GM19395 (cell line): ENCODE results near the gene EXOC7.
A peak's percentile ranks its signal among the peaks of the same experiment; 100 is the strongest.

Source experiments
- ATAC-seq: cut with Tn5 transposase; IDR thresholded peaks from one replicate; pipeline ENCODE4 v1.9.1; 2021; ENCODE audit warnings: mild to moderate bottlenecking, moderate library complexity; ENCODE audit not compliant: unreplicated experiment

EXOC7 gene, protein sequence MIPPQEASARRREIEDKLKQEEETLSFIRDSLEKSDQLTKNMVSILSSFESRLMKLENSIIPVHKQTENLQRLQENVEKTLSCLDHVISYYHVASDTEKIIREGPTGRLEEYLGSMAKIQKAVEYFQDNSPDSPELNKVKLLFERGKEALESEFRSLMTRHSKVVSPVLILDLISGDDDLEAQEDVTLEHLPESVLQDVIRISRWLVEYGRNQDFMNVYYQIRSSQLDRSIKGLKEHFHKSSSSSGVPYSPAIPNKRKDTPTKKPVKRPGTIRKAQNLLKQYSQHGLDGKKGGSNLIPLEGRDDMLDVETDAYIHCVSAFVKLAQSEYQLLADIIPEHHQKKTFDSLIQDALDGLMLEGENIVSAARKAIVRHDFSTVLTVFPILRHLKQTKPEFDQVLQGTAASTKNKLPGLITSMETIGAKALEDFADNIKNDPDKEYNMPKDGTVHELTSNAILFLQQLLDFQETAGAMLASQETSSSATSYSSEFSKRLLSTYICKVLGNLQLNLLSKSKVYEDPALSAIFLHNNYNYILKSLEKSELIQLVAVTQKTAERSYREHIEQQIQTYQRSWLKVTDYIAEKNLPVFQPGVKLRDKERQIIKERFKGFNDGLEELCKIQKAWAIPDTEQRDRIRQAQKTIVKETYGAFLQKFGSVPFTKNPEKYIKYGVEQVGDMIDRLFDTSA

DNA sequence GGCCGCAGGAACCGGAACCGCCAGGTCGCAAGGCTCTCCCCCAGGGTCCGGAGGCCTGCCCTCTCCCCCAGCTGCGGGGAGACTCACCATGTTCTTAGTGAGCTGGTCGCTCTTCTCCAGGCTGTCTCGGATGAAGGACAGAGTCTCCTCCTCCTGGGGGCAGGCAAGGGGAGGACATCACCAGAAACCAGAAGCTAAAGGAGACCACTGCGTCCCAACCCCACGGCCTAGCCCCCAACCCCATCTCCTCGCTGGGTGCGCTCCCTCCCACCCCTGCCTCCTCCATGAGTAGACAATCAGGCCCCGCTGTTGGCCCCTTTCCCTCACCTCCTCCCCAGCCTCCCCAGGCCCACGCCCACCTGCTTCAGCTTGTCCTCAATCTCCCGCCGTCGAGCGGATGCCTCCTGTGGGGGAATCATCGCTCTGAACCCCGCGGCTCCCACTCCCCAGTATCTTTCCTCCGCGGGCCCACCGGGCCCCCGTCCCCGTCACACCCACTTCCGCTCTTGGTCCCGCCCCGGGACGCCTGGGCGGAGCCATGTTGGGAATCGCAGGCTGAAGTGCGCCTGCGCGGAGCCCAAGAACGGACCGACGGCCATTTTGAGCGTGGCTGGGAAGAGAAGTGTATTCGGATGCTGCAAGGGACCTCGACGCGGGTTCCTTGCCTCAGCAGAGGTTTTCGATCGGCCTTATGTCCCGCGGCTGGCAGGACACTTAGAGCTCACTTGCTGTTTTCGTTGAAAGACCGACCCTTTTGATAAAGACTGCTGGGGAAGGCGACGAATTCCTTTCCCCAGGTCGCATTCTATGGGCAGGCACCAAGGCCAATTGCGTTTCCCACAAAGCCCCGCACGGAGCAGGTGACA lies at the start of gene EXOC7:
Gene EXOC7, minus strand, starts transcription at position 514 of the 866 bp plus-strand sequence. Its CDS starts 95 bp downstream, at position 419.
- peak; percentile 80 for ATAC-seq

GRCh38 chr17:76153202-76153601 lies 49.6 kb upstream of the EXOC7 start:
- ATAC-seq, result no peak

DNA sequence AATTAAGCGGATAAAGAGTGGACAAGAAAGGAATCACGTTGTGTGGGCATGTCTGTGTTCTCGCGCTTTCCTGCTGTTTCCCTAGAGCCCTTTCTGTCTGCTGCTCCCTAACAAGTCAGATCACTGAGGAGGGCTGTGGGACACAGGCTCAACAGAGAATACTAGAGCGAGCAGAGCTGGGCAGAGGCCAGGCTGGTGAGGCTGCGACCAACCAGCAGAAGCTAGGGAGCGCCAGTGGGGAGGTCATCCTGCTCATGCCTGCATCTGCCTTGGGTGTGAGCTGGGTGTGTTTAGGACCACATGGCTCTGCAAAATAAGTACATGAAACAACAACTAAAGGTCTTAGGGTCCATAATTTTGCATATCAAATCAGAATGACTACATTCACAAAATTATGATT lies 49.0 kb upstream of the EXOC7 start:
- no peak for ATAC-seq

GRCh38 chr17:76151896-76152454 lies 48.4 kb upstream of the EXOC7 start:
- ATAC-seq, result no peak

DNA sequence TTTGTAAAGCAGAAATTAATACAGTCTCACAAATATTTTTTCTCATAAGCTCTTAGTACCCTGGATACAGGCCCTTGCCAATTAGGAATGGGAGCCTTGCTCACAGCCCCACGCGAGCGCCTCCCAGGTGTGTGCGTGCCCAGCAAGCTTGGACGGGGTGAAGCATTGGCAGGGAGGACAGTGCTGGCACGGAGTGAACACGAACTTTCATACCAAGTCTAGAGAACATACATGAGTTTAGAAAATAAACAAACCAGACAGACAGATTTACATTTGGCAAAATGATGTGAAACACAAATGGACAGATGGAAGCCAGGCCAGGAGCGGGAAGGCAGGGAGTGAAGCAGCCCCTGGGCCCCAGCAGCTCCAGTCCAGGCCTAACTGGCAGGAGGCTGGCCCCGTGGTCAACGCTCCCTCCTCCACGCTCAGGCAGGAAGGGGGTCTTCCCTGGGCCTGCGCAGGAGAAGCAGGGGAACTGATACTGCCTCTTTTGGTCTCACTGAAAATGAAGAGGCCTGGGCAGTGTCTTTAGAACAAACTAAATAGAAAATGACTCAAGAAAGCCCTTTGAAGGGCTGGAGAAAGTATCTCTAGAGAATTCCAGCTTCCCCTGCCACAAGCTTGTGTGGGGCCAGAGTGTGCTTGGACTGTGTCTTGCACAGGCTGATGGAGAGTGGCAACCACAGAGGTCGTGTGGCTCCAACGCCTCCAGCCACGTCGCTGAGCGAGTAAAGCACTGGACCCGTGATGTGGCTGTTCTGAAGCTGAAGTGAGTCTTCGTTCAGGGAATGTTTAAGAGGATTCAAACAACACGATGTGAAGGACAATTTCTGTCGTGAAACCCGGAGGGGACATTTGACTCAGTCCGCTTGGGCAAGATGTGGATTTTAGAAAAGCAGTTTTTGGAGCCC lies 47.4 kb upstream of the EXOC7 start:
- ATAC-seq, result no peak

DNA sequence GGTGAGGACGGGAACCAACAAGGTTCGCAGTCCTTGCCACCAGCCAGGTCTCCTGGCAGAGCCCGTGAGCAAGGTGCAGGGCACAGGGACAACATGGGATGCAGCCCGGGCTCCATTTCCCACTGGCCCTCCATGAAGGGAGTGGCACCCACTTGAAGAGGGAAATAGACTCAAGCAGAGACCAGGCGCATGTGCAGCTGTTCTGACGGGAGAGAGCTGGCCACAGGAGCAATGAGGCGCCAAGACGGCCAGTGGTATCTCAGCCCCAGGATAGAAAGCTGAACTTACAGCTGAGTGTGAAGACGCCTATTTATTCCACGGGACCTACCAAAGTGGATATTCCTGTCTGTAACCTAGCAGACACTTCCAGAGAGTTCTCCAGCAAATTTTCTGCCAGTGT lies 45.6 kb upstream of the EXOC7 start:
- no peak for ATAC-seq

DNA sequence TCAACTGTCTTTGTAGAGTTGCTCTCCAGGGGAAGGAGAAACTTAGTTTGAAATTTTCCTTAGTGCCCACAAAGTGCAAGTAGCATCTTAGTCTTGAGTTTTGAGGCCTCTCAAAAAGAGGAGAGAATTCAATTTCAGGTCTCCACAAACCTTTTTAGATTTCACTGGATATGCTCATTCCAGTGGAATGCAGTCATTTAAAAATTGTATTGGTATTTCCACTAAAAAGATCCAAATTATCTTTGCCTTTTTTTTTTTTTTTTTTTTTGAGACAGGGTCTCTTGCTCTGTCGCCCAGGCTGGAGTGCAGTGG lies 44.4 kb upstream of the EXOC7 start:
- ATAC-seq, result no peak

DNA sequence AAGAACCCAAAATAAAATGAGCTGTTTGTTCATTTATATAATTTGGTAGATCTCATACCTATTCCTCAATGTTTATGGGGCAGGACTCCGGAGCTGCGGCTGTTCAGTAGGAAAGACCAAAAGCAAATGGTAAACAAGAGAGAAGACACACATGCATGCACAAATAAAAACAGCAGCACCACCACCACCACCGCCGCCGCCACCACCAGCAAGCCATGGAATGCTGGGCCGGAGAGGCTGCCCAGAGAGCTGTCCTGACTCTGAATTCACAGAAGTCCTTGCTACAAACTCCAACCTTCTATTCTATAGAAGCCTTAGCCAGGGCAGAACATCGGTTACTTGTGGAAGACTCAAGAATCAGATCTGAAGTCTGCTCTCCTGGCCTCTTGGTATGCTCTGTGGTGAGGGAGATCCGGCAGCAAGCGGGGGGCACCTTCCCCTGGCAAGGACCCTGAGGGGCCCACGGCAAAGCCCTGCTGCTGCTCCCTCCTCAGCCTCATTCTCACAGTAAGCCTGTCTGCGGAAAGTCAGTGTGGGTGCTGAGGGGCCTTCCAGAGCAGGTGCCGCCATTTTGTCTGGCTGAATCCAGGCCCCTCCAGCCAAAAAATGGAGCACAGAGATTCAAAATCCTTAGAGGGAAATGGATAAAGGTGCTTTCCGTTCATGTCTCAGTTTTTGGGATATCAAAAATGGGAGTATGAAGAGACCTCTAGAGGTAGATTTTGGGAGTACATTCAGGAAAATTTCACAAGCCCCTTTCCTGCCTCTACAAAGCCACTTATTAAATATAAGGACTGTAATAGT lies 43.8 kb upstream of the EXOC7 start:
- ATAC-seq, result no peak

- no peak for ATAC-seq
Observed at GRCh38 chr17:76146053-76146851, 42.7 kb upstream of the EXOC7 start.

DNA sequence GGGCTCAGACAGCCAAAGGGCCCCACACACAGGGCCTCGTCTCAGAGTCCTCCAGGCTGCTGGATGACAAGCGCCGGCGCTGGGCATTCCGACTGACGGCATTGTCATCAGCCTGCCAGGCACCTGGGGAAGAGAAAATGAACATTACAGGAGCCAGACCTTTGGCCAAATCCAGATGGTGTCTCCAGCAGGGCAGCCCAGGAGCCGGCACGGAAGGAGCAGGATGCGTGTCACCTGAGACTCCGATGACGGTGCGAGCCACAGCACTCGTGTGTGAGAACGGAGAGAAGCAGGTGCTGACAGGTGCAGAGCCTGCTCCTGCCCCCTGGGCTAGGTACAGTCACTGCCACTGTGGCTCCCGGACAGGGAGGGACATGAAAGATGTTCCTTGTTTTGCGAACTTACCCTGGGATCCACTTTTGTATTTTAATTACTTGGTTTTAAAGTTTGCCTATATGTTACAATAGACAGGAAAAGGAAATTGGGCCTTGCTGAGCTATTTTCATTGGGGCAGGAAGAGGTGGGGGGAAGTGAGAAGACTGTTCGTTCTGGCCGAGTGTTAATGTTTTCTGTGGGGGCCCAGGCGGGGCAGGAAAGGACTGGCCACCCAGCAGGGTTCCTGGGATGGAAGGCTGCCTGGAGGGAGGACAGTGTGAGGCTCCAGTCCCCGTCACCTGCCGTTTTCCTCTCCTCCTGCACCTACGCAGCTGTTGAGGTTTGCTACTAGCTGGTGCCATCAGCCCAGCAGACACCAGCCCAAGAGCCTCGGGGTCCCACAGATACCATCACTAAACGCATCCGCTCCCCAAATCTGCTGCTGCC lies 41.9 kb upstream of the EXOC7 start:
- no peak for ATAC-seq

DNA sequence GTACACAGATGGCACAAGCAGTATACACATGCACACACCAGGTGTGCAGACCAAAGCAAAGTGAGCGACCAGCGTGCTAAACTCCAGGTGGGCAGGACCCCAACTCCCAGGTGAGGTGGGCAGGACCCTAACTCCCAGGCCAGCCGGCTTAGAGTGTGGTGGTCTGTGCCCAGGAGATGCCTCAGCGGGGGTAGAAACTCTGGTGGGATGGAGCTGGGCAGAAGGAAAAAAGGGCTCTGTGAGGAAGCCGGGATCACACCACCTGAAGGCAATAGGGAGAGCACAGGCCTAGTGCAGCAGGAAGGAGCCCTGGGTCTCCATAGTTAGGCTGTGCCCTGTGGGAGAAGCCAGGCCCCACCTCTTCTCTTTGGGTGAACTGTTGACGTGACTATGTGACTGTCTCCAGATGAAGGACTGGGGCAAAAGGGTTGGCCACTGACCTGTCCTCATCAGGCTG lies 39.0 kb upstream of the EXOC7 start:
- ATAC-seq, result no peak

- ATAC-seq, result no peak
Observed at GRCh38 chr17:76142039-76142584, 38.5 kb upstream of the EXOC7 start.

- ATAC-seq, result no peak
Observed at GRCh38 chr17:76141212-76142038, 37.8 kb upstream of the EXOC7 start, which contains the start of gene FOXJ1. FOXJ1 (minus strand) TSS chr17:76141245; CDS start chr17:76140395, 850 bp downstream.

- ATAC-seq, result no peak
Observed at GRCh38 chr17:76140661-76141211, 37.1 kb upstream of the EXOC7 start.

DNA sequence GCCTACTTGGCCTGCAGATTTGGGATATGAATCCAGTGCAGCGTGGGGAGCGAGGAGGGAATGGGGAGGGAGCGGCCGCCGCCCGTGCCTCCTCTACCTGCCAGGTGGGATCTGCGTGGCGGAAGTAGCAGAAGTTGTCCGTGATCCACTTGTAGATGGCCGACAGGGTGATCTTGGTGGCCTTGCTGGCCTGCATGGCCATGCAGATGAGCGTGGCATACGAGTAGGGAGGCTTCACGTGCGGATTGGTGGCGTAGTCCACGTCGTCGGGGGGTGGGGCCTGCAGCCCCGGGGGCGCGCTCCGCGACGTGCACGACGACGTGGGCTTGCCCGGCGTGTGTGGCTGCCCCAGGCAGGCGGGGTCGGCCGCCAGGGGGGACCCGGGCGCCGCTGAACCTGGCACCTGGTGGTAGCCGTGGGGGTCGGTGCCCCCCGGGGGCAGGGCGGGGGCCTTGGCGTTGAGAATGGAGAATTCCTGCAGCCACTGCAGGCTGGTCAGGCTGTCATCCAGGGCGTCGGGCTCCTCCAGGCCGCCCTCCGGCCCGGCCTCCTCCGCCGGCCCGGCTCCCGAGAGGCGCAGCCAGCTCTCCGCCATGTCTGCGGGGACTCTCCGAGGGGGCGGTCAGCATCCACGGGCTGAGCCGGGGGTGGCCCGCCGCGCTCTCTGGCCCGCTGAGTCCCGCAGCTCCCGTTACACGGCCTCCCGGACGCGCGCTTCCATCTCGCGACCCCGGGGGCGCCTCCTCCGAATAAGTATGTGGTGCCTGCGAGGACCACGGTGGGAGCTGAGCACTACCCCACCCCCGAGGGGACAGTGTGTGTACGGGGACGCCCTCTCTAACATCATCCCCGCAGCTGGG lies 36.4 kb upstream of the EXOC7 start:
- ATAC-seq, result no peak
